Stimulated activated naive CD8-positive, alpha-beta T cell treated with anti-CD3 and anti-CD28 coated beads, Interleukin-15, Interleukin-2, amounts not matched to agents 100 ng/mL and 50 ng/mL, for 24 hours (primary cell): ENCODE results near the gene DNAJC10.

Source experiments
- H3K27ac Mint-ChIP-seq: one replicate; pipeline ENCODE4 v1.8.0; 2021; ENCODE audit warnings: mild to moderate bottlenecking, mixed read lengths
- H3K27me3 Mint-ChIP-seq: one replicate; pipeline ENCODE4 v1.8.0; 2021; ENCODE audit warnings: mixed read lengths
- H3K36me3 Mint-ChIP-seq: one replicate; pipeline ENCODE4 v1.8.0; 2021; ENCODE audit warnings: low read depth, mixed read lengths
- H3K4me1 Mint-ChIP-seq: one replicate; pipeline ENCODE4 v1.8.0; 2021; ENCODE audit warnings: low read depth, mixed read lengths
- H3K4me3 Mint-ChIP-seq: one replicate; pipeline ENCODE4 v1.8.0; 2021; ENCODE audit warnings: mild to moderate bottlenecking, mixed read lengths
- H3K9me3 Mint-ChIP-seq: one replicate; pipeline ENCODE4 v1.8.0; 2021; ENCODE audit warnings: mixed read lengths

The DNAJC10 gene

DNA sequence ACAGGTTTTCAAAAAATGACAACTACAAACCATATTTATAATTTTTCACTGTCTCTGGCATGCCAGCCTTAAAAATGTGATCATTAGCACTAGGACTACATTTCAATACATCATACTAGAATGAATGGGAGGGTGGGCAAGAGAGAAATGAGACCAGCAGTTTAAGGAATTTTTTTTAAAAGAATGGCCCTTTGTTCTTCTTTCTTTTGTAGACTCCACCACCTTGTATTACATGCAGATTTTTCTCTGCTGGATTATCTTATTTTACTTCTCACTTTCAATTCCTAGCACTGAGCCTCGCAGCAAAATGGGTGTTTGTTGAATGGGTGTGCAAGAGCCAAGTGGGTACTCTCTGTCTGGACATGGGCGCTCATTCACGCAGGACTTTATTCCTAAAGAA lies 110.4 kb downstream of the DNAJC10 start:
- Mint-ChIP-seq H3K4me1 (no peaks in the 10 kb centered on the region), H3K27me3 (peaks cover 14% of the 10 kb centered on the region), H3K27ac (no peak overlapping the region), H3K9me3 (no peaks in the 10 kb centered on the region), H3K36me3 (no peaks in the 10 kb centered on the region), H3K4me3 (no peak overlapping the region)

DNA sequence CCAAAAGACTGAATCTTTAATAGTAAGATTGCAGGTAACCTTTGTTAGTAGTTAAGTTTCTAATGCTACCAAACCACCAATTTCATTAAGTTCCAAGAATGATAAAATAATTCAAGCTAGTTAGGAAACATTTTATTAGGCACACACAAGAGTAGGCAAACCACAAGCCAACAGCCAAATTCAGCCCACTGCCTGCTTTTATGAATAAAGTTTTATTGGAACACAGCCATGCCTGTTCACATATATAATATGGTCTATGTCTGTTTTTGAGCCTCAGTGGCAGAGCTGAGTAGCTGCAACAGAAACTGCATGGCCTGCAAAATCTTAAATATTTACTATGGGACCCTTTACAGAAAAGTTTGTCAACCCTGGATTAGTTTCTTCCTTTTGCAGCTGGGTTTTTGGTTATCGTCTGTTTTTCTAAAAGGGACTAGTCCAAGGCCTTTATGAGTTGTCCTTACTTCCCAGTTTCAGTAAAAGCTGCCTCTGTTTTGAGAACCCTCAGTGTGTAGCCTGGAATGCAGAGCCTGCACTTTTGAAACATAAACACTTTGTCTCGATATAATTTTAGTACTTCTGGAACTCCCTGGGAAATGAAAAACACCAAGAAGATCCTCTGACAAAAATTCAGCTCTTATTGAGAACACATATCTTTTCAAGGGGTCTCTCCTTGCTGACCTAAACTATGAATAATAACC lies 111.3 kb downstream of the DNAJC10 start:
- H3K27ac Mint-ChIP-seq = no peak overlapping the region
- no peaks in the 10 kb centered on the region for H3K9me3 Mint-ChIP-seq
- no peaks in the 10 kb centered on the region for H3K36me3 Mint-ChIP-seq
- H3K4me1 Mint-ChIP-seq = no peaks in the 10 kb centered on the region
- H3K27me3 Mint-ChIP-seq = peaks cover 16% of the 10 kb centered on the region
- no peak overlapping the region for H3K4me3 Mint-ChIP-seq

DNA sequence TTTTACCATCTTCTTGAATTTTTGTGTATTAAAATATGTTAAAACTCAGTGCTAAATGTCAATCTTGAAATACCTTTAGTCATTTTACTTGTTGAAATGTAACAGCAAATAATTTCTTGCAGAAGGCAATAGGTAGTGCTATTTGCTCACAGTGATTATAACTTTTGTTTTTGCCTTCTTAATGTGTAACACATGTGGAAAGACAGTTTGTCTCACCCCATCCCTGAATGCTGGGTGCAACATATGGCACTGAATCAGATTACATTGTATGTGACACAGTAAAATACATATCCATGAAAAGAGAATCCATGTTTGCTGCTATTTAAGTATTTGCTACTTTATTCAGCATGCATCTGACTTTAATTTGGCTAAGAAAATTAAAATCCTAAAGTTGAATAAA lies 115.0 kb downstream of the DNAJC10 start:
- H3K27ac Mint-ChIP-seq = no peak overlapping the region
- H3K9me3 Mint-ChIP-seq = no peaks in the 10 kb centered on the region
- H3K4me1 Mint-ChIP-seq = no peaks in the 10 kb centered on the region
- no peaks in the 10 kb centered on the region for H3K36me3 Mint-ChIP-seq
- H3K4me3 Mint-ChIP-seq = no peak overlapping the region
- peaks cover 23% of the 10 kb centered on the region for H3K27me3 Mint-ChIP-seq

DNA sequence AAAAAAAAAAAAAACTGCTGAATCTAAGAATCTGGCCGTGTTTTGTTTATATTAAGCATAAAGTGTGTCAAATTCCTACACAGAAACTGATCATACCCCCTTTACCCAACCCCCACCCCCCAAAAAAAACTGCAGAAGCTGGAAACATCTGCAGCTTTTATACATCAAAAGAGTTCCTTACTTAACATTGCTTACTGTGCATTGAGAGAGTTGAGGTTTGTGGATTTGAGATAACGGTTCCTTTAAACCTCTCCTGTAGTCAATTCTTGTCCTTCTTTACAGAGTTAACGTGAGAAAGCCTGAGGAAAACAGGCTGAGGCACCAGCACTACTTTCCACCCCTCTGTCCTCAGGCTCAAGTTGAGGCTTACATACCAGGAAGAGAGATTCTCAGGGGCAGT lies 115.9 kb downstream of the DNAJC10 start:
- no peaks in the 10 kb centered on the region for H3K36me3 Mint-ChIP-seq
- H3K27me3 Mint-ChIP-seq = peaks cover 23% of the 10 kb centered on the region
- no peaks in the 10 kb centered on the region for H3K9me3 Mint-ChIP-seq
- H3K4me1 Mint-ChIP-seq = no peaks in the 10 kb centered on the region
- H3K27ac Mint-ChIP-seq = no peak overlapping the region
- H3K4me3 Mint-ChIP-seq = no peak overlapping the region

DNA sequence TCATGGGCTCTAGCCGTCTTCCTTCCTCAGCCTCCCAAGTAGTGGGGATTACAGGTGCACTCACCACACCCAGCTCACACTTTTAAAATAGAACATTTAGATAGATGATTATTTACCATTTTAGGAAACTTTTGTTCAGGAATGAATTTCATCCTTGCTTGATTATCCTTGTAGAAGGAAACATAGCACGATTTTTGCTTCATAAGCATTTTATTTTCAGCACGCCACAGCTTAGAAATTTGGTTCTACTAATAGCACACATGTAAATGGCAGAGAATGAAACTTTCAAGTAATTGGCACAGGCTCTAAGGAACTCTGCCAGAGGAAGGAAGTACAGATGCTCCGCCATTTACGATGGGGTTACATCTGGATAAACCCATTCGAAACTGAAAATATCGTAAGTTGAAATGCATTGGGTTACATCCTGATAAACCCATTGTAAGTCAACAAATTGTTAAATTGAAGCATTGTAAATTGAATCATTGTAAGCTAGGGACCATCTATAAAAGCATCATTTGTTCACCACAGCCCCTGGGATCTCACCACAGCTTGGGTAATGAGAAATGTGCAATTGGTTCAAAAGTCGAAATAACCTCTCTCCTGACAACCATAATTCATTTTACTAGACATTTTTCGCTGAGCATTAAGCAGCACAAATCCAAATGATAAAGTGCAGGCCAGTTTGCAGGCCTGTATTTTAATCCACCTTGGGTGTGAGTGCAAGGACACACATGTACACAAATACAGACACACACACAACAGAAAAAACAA lies 117.2 kb downstream of the DNAJC10 start:
- Mint-ChIP-seq H3K27me3 (peaks cover 32% of the 10 kb centered on the region), H3K9me3 (no peaks in the 10 kb centered on the region), H3K27ac (no peak overlapping the region), H3K36me3 (no peaks in the 10 kb centered on the region), H3K4me3 (no peak overlapping the region), H3K4me1 (no peaks in the 10 kb centered on the region)

DNA sequence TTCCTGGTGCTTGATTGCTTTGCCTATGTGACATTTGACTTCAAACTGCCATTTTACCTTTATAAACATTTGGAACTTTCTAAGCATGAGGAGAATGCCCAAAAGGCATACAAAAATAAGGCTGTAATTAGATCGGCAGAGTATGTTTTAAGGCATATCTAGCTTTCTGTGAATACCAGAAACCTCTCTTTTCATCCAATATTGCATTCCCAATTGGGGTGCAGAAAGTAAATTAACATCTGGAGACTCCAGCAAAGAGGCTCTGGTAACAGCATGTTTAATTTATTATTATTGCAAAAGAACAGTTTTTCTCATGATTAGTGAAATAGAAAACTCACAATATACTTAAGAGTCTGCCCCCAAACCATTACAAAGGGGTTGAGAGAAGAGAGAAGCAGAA lies 118.2 kb downstream of the DNAJC10 start:
- Mint-ChIP-seq H3K27ac (no peak overlapping the region), H3K27me3 (peaks cover 36% of the 10 kb centered on the region), H3K4me1 (no peaks in the 10 kb centered on the region), H3K9me3 (no peaks in the 10 kb centered on the region), H3K36me3 (no peaks in the 10 kb centered on the region), H3K4me3 (no peak overlapping the region)

DNA sequence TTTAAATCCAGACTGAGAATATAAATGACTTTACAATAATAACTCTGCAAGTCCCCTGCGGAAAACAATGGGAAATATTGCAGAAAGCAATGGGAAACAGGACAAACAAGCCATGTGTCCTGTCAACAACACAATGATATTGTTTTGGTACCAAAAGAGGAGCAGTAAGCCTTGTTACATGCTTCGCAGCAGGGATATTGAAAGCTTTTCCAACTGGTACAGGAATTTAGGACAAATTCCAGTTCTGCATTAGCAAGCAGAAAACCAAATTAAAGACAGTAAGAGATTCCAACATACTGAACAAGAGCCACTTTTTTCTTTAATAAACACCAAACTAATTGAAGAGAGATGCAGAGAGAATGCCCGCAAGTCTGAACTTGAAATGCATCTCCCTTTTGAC lies 120.4 kb downstream of the DNAJC10 start:
- no peaks in the 10 kb centered on the region for H3K4me1 Mint-ChIP-seq
- peaks cover 42% of the 10 kb centered on the region for H3K27me3 Mint-ChIP-seq
- H3K36me3 Mint-ChIP-seq = no peaks in the 10 kb centered on the region
- no peaks in the 10 kb centered on the region for H3K9me3 Mint-ChIP-seq
- no peak overlapping the region for H3K4me3 Mint-ChIP-seq
- H3K27ac Mint-ChIP-seq = no peak overlapping the region
